ENCODE measurements around the gene FAM151A. TPM values are rescaled to one million over a fixed set of nuclear protein-coding genes. Genes with fewer than 3 reads are reported as not detected.
A peak's percentile ranks its signal among the peaks of the same experiment; 100 is the strongest.

The FAM151A gene
- total RNA-seq: not detected in 2 replicates

DNA sequence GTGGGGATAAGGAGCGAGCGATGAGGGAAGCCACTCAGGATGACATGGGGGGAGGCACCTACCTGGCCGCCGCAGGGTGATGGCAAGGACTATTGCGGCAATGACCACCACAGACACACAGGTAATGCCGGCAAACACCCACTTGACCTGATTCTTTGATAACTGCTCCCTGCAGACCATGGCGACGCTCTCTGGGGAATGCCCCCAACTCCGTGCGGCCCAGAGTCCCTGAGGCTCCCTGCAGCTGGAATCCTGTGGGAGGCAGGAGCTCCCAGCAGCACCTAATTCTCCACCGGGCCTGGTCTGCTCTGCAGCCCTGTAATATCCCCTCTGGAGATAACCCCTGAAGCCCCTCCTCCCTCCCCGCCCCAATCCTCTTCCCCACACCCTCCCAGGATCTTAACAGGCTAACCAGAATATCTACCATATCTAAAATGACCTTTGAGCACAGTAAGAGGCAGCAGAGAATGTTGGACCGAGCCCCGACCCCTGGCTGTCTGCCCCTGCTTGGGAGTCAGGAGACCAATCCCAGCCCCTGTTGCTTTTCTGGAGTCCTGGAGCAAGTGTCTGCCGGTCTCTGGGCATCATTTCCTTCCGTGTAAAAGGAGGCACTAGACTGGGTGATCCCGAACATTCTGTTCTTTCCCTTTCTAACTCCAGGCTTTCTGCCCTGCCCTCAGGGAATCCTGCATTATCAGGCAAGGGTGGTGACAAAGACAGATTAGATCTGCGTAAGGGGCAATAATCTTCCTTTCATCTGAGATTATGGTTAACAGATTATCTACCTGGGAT, at the start of gene FAM151A:
TSS of gene FAM151A (minus strand) at position 310 of the 792 bp plus-strand sequence. CDS start at position 180, 130 bp downstream.
- DNase-seq (ENCODE audit: low read depth): no peak
- H3K27me3 ChIP-seq (ENCODE audit: control insufficient read depth, insufficient read depth, low read length): no peaks in the 10 kb centered on the region
- FAIRE-seq: no peak
- no peaks in the 10 kb centered on the region for H3K36me3 ChIP-seq (ENCODE audit: control insufficient read depth, insufficient read depth, low read length)
- TF ChIP-seq, protein P1, sequence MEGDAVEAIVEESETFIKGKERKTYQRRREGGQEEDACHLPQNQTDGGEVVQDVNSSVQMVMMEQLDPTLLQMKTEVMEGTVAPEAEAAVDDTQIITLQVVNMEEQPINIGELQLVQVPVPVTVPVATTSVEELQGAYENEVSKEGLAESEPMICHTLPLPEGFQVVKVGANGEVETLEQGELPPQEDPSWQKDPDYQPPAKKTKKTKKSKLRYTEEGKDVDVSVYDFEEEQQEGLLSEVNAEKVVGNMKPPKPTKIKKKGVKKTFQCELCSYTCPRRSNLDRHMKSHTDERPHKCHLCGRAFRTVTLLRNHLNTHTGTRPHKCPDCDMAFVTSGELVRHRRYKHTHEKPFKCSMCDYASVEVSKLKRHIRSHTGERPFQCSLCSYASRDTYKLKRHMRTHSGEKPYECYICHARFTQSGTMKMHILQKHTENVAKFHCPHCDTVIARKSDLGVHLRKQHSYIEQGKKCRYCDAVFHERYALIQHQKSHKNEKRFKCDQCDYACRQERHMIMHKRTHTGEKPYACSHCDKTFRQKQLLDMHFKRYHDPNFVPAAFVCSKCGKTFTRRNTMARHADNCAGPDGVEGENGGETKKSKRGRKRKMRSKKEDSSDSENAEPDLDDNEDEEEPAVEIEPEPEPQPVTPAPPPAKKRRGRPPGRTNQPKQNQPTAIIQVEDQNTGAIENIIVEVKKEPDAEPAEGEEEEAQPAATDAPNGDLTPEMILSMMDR (IDR thresholded peaks at IDR 0.05; ENCODE audit: insufficient read depth, low read length, severe bottlenecking): no peak
- H3K4me3 ChIP-seq (ENCODE audit: low read depth, low read length): no peak within 1 kb of the TSS

- Histone ChIP-seq H3K36me3 (ENCODE audit: control insufficient read depth, insufficient read depth, low read length) (no peaks in the 10 kb centered on the region), H3K27me3 (ENCODE audit: control insufficient read depth, insufficient read depth, low read length) (no peaks in the 10 kb centered on the region), H3K4me3 (ENCODE audit: low read depth, low read length) (no peak overlapping the region)
- peak; percentile 36 for FAIRE-seq
- DNase-seq (ENCODE audit: low read depth): peak; percentile 49
- TF ChIP-seq, protein P1 (IDR thresholded peaks at IDR 0.05; ENCODE audit: insufficient read depth, low read length, severe bottlenecking): peak; percentile 95
Measured at GRCh38 chr1:54671985-54672608, 48.8 kb upstream of the FAM151A start.

- Histone ChIP-seq H3K27me3 (ENCODE audit: control insufficient read depth, insufficient read depth, low read length) (no peaks in the 10 kb centered on the region), H3K36me3 (ENCODE audit: control insufficient read depth, insufficient read depth, low read length) (no peaks in the 10 kb centered on the region), H3K4me3 (ENCODE audit: low read depth, low read length) (no peak overlapping the region)
- TF ChIP-seq, protein P1 (IDR thresholded peaks at IDR 0.05; ENCODE audit: insufficient read depth, low read length, severe bottlenecking): no peak
- no peak for DNase-seq (ENCODE audit: low read depth)
- no peak for FAIRE-seq
Measured at GRCh38 chr1:54668567-54668966, 45.2 kb upstream of the FAM151A start.

- no peak for FAIRE-seq
Measured at GRCh38 chr1:54667797-54668196, 44.5 kb upstream of the FAM151A start.

DNA sequence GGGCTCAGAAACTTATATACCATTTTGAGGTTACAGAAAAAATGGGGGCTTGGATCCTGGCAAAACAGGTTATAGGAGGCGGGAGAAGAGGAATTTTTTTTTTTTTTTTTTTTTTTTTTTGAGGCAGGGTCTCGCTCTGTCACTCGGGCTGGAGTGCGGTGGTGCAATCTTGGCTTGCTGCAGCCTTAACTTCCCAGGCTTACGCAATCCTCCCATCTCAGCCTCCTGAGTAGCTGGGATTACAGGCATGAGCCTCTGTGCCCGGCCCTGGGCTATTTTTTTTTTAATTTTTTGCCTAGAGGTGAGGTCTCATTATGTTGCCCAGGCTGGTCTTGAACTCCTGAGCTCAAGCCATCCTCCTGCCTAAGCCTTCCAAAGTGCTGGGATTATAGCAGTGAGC, 43.0 kb upstream of the FAM151A start:
- no peaks in the 10 kb centered on the region for H3K36me3 ChIP-seq (ENCODE audit: control insufficient read depth, insufficient read depth, low read length)
- no peak overlapping the region for H3K4me3 ChIP-seq (ENCODE audit: low read depth, low read length)
- DNase-seq (ENCODE audit: low read depth) (no peak), FAIRE-seq (no peak)
- H3K27me3 ChIP-seq (ENCODE audit: control insufficient read depth, insufficient read depth, low read length): no peaks in the 10 kb centered on the region
- TF ChIP-seq, protein P1 (IDR thresholded peaks at IDR 0.05; ENCODE audit: insufficient read depth, low read length, severe bottlenecking): no peak

More at GRCh38 chr1:54667797-54668196, 44.5 kb upstream of the FAM151A start:
- TF ChIP-seq, protein P1 (IDR thresholded peaks at IDR 0.05; ENCODE audit: insufficient read depth, low read length, severe bottlenecking): no peak
- H3K27me3 ChIP-seq (ENCODE audit: control insufficient read depth, insufficient read depth, low read length): no peaks in the 10 kb centered on the region
- H3K4me3 ChIP-seq (ENCODE audit: low read depth, low read length): no peak overlapping the region
- no peaks in the 10 kb centered on the region for H3K36me3 ChIP-seq (ENCODE audit: control insufficient read depth, insufficient read depth, low read length)
- no peak for DNase-seq (ENCODE audit: low read depth)

Measured in bronchial epithelial cell (primary cell).